Measurements from ENCODE around the gene GALP.

Gene GALP

GRCh38 chr19:56156768-56157167, 19.0 kb upstream of the GALP start (continued):
- TF ChIP-seq ARNTL (CRISPR knock-in tag; IDR thresholded peaks at IDR 0.05; ENCODE audit: borderline replicate concordance, low read depth) (no peak), OSR1 (CRISPR knock-in tag; IDR thresholded peaks at IDR 0.05) (no peak), PPARA (CRISPR knock-in tag; IDR thresholded peaks at IDR 0.05; ENCODE audit: borderline replicate concordance) (no peak), ISL1 (CRISPR knock-in tag; IDR thresholded peaks at IDR 0.05) (no peak), ZNF565 (CRISPR knock-in tag; conservative IDR thresholded peaks at IDR 0.05; ENCODE audit: low read depth) (no peak), ZFP3 (CRISPR knock-in tag; IDR thresholded peaks at IDR 0.05) (no peak), CSDC2 (CRISPR knock-in tag; IDR thresholded peaks at IDR 0.05) (no peak), ZNF8 (CRISPR knock-in tag; IDR thresholded peaks at IDR 0.05) (no peak), PATZ1 (CRISPR knock-in tag; IDR thresholded peaks at IDR 0.05; ENCODE audit: borderline replicate concordance) (no peak), ZC3H10 (CRISPR knock-in tag; IDR thresholded peaks at IDR 0.05) (no peak)

GRCh38 chr19:56158170-56158757, 17.5 kb upstream of the GALP start:
- no peak for ATAC-seq
- TF ChIP-seq BACH2 (CRISPR knock-in tag; IDR thresholded peaks at IDR 0.05; ENCODE audit: borderline replicate concordance): no peak
- no peak for TF ChIP-seq CSRNP3 (CRISPR knock-in tag; IDR thresholded peaks at IDR 0.05)
- TF ChIP-seq GLIS3 (CRISPR knock-in tag; IDR thresholded peaks at IDR 0.05): no peak
- no peak for TF ChIP-seq ZNF565 (CRISPR knock-in tag; conservative IDR thresholded peaks at IDR 0.05; ENCODE audit: low read depth)
- no peak for TF ChIP-seq ZNF70 (CRISPR knock-in tag; IDR thresholded peaks at IDR 0.05)
- no peak for TF ChIP-seq SNAI2 (CRISPR knock-in tag; IDR thresholded peaks at IDR 0.05)
- no peak for TF ChIP-seq RARB (CRISPR knock-in tag; IDR thresholded peaks at IDR 0.05)
- no peak for TF ChIP-seq POU6F1 (CRISPR knock-in tag; IDR thresholded peaks at IDR 0.05; ENCODE audit: borderline replicate concordance, low read depth)
- TF ChIP-seq PATZ1 (CRISPR knock-in tag; IDR thresholded peaks at IDR 0.05; ENCODE audit: borderline replicate concordance): no peak
- no peak for TF ChIP-seq ZFP3 (CRISPR knock-in tag; IDR thresholded peaks at IDR 0.05)
- TF ChIP-seq ESRRG (CRISPR knock-in tag; IDR thresholded peaks at IDR 0.05): no peak
- TF ChIP-seq PPARA (CRISPR knock-in tag; IDR thresholded peaks at IDR 0.05; ENCODE audit: borderline replicate concordance): no peak

DNA sequence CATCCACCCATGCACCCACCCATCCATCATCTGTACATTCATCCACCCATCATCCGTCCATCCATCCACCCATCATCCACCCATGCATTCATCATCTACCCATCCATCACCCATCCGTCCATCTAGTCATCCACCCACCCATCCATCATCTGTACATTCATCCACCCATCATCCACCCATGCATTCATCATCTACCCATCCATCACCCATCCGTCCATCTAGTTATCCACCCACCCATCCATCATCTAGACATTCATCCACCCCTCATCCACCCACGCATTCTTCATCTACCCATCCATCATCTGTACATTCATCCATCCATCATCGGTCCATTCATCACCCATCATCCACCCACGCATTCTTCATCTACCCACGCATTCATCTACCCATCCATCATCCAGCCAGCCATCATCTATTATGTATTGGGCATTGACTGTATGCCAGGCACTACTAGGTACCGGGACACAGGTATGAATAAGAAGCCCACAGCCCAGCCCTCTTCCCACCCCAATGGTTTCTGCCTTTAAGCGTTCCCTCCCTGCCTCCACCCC, 16.7 kb upstream of the GALP start:
- no peak for ATAC-seq
- TF ChIP-seq, protein P1, sequence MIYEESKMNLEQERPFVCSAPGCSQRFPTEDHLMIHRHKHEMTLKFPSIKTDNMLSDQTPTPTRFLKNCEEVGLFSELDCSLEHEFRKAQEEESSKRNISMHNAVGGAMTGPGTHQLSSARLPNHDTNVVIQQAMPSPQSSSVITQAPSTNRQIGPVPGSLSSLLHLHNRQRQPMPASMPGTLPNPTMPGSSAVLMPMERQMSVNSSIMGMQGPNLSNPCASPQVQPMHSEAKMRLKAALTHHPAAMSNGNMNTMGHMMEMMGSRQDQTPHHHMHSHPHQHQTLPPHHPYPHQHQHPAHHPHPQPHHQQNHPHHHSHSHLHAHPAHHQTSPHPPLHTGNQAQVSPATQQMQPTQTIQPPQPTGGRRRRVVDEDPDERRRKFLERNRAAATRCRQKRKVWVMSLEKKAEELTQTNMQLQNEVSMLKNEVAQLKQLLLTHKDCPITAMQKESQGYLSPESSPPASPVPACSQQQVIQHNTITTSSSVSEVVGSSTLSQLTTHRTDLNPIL (CRISPR knock-in tag; IDR thresholded peaks at IDR 0.05; ENCODE audit: low read depth): no peak
- TF ChIP-seq, protein P2, sequence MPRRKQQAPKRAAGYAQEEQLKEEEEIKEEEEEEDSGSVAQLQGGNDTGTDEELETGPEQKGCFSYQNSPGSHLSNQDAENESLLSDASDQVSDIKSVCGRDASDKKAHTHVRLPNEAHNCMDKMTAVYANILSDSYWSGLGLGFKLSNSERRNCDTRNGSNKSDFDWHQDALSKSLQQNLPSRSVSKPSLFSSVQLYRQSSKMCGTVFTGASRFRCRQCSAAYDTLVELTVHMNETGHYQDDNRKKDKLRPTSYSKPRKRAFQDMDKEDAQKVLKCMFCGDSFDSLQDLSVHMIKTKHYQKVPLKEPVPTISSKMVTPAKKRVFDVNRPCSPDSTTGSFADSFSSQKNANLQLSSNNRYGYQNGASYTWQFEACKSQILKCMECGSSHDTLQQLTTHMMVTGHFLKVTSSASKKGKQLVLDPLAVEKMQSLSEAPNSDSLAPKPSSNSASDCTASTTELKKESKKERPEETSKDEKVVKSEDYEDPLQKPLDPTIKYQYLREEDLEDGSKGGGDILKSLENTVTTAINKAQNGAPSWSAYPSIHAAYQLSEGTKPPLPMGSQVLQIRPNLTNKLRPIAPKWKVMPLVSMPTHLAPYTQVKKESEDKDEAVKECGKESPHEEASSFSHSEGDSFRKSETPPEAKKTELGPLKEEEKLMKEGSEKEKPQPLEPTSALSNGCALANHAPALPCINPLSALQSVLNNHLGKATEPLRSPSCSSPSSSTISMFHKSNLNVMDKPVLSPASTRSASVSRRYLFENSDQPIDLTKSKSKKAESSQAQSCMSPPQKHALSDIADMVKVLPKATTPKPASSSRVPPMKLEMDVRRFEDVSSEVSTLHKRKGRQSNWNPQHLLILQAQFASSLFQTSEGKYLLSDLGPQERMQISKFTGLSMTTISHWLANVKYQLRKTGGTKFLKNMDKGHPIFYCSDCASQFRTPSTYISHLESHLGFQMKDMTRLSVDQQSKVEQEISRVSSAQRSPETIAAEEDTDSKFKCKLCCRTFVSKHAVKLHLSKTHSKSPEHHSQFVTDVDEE (CRISPR knock-in tag; IDR thresholded peaks at IDR 0.05): no peak
- TF ChIP-seq RARB (CRISPR knock-in tag; IDR thresholded peaks at IDR 0.05): no peak
- no peak for TF ChIP-seq ZNF565 (CRISPR knock-in tag; conservative IDR thresholded peaks at IDR 0.05; ENCODE audit: low read depth)
- no peak for TF ChIP-seq CSDC2 (CRISPR knock-in tag; IDR thresholded peaks at IDR 0.05)
- TF ChIP-seq CSRNP3 (CRISPR knock-in tag; IDR thresholded peaks at IDR 0.05): no peak
- TF ChIP-seq SNAI2 (CRISPR knock-in tag; IDR thresholded peaks at IDR 0.05): no peak
- no peak for TF ChIP-seq ZNF70 (CRISPR knock-in tag; IDR thresholded peaks at IDR 0.05)
- TF ChIP-seq BACH2 (CRISPR knock-in tag; IDR thresholded peaks at IDR 0.05; ENCODE audit: borderline replicate concordance): no peak
- no peak for TF ChIP-seq ISL1 (CRISPR knock-in tag; IDR thresholded peaks at IDR 0.05)
- TF ChIP-seq PPARA (CRISPR knock-in tag; IDR thresholded peaks at IDR 0.05; ENCODE audit: borderline replicate concordance): no peak
- no peak for TF ChIP-seq ZC3H10 (CRISPR knock-in tag; IDR thresholded peaks at IDR 0.05)
- TF ChIP-seq TOX (CRISPR knock-in tag; IDR thresholded peaks at IDR 0.05; ENCODE audit: borderline replicate concordance): no peak
- no peak for TF ChIP-seq ESRRG (CRISPR knock-in tag; IDR thresholded peaks at IDR 0.05)
- no peak for TF ChIP-seq OSR1 (CRISPR knock-in tag; IDR thresholded peaks at IDR 0.05)
- TF ChIP-seq POU6F1 (CRISPR knock-in tag; IDR thresholded peaks at IDR 0.05; ENCODE audit: borderline replicate concordance, low read depth): no peak
